Right lobe of liver (tissue), 4 donors: Measurements from ENCODE around the gene TNS3.

ENCODE experiments used
- POLR2A ChIP-seq: fragments of 450-650 bp; IDR thresholded peaks from one replicate; pipeline ENCODE4 v1.6.1; 2017; ENCODE audit warnings: antibody characterized with exemption, mild to moderate bottlenecking
- TF ChIP-seq, protein P1 (sequence below), 4 donors: fragments of 200-600 bp in 3 of 4; fragments of 450-650 bp in 1 of 4; IDR thresholded peaks; one replicate each; pipeline versions ENCODE4 v1.5.1 to v1.8.0; 2016 to 2022; ENCODE audit warnings: antibody characterized with exemption in 4 of 4, mild to moderate bottlenecking in 2 of 4
- donor health status: DM: no; HTN: no; CAD: no.
- donor health status: DM: no; HTN: no; CAD: no.
- donor health status: DM: no; HTN: yes; CAD: no.

DNA sequence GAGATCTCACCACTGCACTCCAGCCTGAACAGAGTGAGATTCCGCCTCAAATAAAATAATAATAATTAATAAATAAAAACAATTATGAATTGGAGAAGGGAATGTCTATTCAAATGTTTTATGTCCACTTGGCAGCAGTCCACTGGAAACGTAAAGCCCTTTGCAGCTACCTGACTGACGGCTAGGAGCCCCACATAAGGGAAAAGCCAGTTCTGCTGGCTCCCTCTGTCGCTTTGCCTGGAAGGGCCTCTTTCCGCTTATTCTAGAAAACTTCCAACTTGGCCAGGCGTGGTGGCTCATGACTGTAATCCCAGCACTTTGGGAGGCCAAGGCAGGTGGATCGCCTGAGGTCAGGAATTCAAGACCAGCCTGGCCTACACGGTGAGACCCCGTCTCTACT, 6.1 kb upstream of the TNS3 start:
- TF ChIP-seq, protein P1, sequence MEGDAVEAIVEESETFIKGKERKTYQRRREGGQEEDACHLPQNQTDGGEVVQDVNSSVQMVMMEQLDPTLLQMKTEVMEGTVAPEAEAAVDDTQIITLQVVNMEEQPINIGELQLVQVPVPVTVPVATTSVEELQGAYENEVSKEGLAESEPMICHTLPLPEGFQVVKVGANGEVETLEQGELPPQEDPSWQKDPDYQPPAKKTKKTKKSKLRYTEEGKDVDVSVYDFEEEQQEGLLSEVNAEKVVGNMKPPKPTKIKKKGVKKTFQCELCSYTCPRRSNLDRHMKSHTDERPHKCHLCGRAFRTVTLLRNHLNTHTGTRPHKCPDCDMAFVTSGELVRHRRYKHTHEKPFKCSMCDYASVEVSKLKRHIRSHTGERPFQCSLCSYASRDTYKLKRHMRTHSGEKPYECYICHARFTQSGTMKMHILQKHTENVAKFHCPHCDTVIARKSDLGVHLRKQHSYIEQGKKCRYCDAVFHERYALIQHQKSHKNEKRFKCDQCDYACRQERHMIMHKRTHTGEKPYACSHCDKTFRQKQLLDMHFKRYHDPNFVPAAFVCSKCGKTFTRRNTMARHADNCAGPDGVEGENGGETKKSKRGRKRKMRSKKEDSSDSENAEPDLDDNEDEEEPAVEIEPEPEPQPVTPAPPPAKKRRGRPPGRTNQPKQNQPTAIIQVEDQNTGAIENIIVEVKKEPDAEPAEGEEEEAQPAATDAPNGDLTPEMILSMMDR (IDR thresholded peaks at IDR 0.05): no peak
- no peak for TF ChIP-seq POLR2A
